PFSK-1 (cell line): ENCODE data around the gene LAMC3.

Source experiments
- FOXP2 ChIP-seq: optimal IDR thresholded peaks from 2 replicates; pipeline ENCODE3; 2011; ENCODE audit warnings: borderline replicate concordance, control low read depth, inconsistent platforms; ENCODE audit not compliant: insufficient read depth; ENCODE audit errors: extremely low read length, extremely low read depth
- POLR2AphosphoS5 ChIP-seq: IDR thresholded peaks from 2 replicates; pipeline ENCODE4 v1.6.1; 2012; ENCODE audit warnings: low read depth, mild to moderate bottlenecking, control low read depth, low read length, moderate library complexity
- SIN3A ChIP-seq: IDR thresholded peaks from 2 replicates; pipeline ENCODE4 v1.6.1; 2012; ENCODE audit warnings: mild to moderate bottlenecking, low read length, moderate library complexity, borderline replicate concordance; ENCODE audit not compliant: insufficient read depth
- TAF1 ChIP-seq: IDR thresholded peaks from 2 replicates; pipeline ENCODE4 v1.6.1; 2012; ENCODE audit warnings: low read length, control low read depth, borderline replicate concordance; ENCODE audit not compliant: insufficient read depth
- TF ChIP-seq, protein P1 (sequence below), 2 experiments: IDR thresholded peaks; 2 replicates each; pipeline versions ENCODE4 v1.6.1 to v1.8.0; 2011 to 2012; ENCODE audit warnings: low read depth in 2 of 2, low read length in 2 of 2, control low read depth in 1 of 2, inconsistent platforms in 1 of 2, mild to moderate bottlenecking in 1 of 2, moderate library complexity in 1 of 2; ENCODE audit not compliant: insufficient read depth in 1 of 2

The LAMC3 gene

DNA sequence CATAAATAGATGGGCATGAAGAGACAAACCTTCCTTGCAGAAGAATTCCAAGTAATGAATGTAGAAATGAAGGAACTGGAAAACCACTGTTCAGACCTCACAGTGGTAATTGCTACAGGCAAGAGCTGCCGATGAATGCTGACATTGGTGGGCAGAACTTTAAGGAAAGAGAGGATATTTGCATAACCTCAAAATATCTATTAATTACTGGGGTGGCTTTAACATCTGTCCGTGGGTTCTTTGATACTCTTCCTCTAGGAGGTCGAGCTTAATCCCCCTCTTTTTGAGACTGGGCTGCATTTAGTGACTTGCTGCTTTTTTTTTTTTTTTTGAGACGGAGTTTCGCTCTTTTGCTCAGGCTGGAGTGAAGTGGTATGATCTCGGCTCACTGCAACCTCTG lies 34.7 kb downstream of the LAMC3 start:
- TF ChIP-seq, protein P1, sequence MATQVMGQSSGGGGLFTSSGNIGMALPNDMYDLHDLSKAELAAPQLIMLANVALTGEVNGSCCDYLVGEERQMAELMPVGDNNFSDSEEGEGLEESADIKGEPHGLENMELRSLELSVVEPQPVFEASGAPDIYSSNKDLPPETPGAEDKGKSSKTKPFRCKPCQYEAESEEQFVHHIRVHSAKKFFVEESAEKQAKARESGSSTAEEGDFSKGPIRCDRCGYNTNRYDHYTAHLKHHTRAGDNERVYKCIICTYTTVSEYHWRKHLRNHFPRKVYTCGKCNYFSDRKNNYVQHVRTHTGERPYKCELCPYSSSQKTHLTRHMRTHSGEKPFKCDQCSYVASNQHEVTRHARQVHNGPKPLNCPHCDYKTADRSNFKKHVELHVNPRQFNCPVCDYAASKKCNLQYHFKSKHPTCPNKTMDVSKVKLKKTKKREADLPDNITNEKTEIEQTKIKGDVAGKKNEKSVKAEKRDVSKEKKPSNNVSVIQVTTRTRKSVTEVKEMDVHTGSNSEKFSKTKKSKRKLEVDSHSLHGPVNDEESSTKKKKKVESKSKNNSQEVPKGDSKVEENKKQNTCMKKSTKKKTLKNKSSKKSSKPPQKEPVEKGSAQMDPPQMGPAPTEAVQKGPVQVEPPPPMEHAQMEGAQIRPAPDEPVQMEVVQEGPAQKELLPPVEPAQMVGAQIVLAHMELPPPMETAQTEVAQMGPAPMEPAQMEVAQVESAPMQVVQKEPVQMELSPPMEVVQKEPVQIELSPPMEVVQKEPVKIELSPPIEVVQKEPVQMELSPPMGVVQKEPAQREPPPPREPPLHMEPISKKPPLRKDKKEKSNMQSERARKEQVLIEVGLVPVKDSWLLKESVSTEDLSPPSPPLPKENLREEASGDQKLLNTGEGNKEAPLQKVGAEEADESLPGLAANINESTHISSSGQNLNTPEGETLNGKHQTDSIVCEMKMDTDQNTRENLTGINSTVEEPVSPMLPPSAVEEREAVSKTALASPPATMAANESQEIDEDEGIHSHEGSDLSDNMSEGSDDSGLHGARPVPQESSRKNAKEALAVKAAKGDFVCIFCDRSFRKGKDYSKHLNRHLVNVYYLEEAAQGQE (IDR thresholded peaks at IDR 0.05; ENCODE audit: insufficient read depth in 1 of 2, low read depth in 2 of 2, low read length in 2 of 2), result no peak
- TF ChIP-seq FOXP2, result no peak
- no peak for TF ChIP-seq SIN3A
- no peak for TF ChIP-seq POLR2AphosphoS5
- TF ChIP-seq TAF1, result no peak

DNA sequence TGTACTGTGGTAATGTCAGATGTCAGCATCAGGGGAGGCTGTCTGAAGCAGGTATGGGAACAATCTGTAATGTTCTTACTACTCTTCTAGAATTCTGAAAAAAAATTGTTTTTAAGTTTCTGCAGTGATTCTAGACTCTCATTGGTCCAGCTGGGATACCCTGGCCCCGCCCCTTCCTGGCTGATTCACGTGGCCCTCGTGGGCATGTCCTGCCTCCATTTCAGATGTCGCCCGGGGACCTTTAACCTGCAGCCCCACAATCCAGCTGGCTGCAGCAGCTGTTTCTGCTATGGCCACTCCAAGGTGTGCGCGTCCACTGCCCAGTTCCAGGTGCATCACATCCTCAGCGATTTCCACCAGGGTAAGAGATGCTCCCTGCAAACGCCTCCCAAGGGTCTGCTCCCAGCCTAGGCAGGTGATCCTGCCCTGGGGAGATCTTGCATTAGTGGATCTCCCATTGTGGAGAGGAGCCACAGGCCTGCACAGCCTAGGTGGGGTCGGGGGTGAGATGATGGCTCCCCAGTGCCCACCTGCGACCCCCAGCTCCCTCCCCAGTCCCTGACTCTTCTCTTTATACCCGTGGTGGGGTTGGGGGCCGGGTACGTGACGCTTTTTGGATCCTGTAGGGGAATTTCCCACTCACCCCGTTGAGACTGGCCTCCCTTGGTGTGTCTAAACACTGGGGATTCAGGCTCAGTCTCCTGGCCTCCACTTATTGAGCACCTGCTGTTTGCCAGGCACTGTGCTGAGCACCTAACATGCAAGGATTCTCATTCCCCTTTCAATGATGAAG lies 36.5 kb downstream of the LAMC3 start:
- TF ChIP-seq SIN3A (no peak), TAF1 (no peak), FOXP2 (no peak), POLR2AphosphoS5 (no peak)
- TF ChIP-seq, protein P1 (IDR thresholded peaks at IDR 0.05; ENCODE audit: insufficient read depth in 1 of 2, low read depth in 2 of 2, low read length in 2 of 2), result no peak

DNA sequence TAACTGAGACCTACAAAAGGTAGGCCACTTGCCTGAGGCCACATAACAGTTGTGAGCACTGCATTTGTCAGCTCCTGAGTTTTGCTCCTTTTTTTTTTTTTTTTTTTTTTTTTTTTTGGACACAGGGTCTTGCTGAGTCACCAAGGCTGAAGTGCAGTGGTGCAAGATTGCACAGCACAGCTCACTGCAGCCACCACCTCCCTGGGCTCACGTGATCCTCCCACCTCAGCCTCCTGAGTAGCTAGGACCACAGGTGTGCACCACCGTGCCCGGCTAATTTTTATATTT lies 37.1 kb downstream of the LAMC3 start:
- no peak for TF ChIP-seq SIN3A
- TF ChIP-seq, protein P1 (IDR thresholded peaks at IDR 0.05; ENCODE audit: insufficient read depth in 1 of 2, low read depth in 2 of 2, low read length in 2 of 2), result no peak
- no peak for TF ChIP-seq FOXP2

DNA sequence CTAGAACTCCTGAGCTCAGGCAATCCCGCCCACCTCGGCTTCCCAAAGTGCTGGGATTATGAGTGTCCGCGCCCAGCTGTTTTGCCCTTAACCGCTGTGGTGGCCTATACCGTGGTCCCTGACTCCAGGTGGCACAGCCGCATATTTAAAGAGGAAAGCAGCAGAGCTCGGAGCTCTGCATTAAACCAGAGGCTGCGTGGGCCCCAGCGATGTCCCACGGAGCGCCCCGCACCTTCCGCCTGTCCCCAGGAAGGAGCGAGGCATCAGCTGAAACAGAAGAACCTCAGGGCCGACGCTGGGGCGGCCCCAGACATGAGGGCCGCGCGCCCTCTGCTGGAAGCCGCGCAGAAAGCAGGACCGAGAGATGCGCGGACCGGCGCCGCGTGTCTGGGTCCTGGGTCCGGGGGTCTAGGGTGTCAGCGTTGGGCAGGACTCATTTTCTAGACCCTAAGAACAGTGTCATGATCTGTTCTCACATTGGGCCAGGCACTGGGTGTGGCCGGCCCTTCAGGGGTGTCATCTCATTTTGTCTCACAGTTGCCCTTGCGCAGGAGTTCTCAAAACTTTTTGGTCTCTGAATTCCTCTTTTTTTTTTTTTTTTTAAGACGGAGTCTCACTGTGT lies 37.7 kb downstream of the LAMC3 start:
- no peak for TF ChIP-seq SIN3A
- TF ChIP-seq FOXP2, result peak; percentile 57
- no peak for TF ChIP-seq TAF1

DNA sequence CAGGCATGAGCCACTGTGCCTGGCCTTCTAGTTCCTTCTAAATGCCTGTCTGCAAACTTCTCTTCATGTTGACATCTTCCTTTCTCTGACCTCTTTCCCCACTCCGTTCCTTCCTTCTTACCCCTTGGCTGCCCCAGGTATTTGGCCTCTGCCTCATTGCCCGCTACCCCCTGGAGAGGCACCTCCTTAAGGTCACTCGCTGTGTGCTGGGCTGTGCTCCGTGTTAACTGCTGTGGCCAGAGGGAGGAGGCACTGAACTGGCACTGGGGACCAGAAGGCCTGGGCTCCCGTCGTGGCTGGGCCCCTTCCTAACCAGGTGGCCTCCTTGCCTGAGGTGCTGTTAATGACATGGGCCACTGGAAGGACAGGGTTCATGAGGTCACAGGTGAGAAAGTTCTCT lies 39.4 kb downstream of the LAMC3 start:
- TF ChIP-seq SIN3A, result no peak
- TF ChIP-seq, protein P1 (IDR thresholded peaks at IDR 0.05; ENCODE audit: insufficient read depth in 1 of 2, low read depth in 2 of 2, low read length in 2 of 2), result no peak
- TF ChIP-seq FOXP2, result no peak
- TF ChIP-seq POLR2AphosphoS5, result no peak
- TF ChIP-seq TAF1, result no peak
